Activated T-cell treated with anti-CD3 and anti-CD28 coated beads, Interleukin-2, amount 50 U/mL, for 48 hours (primary cell): ENCODE data around the gene IPO11.
"Not testable (repeated sequence)": the region's sequence is repeated elsewhere in the genome, so short reads cannot be mapped to it uniquely, and the experiment has no call there.

Experiments used
- DNase-seq, 2 experiments: peaks; one replicate each; pipeline ENCODE4 v3.0.0-alpha.2; 2020

Gene IPO11

GRCh38 chr5:62450259-62450658 is 37.7 kb downstream of the IPO11 start:
- no peak for DNase-seq

GRCh38 chr5:62457071-62457470 is 44.5 kb downstream of the IPO11 start:
- no peak for DNase-seq

DNA sequence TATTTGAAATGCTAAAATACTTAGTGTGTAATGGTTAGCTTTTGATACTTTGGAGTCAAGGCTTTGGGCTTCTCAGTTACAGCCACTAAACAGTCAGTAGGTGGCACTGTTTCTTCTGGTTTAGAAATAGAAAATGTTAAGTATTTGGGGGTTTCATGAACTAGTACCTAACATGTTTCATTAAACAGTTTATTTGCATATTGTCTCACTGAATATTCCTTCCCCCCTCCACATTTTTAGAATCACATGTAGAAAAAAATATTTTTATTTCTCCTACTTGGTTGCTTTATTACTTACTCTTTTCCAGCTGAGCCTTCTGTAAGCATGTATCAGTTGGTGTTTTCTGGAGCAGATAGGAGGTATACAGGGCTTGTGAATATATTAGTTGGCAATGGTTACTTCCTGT is 48.0 kb downstream of the IPO11 start:
- no peak for DNase-seq

DNA sequence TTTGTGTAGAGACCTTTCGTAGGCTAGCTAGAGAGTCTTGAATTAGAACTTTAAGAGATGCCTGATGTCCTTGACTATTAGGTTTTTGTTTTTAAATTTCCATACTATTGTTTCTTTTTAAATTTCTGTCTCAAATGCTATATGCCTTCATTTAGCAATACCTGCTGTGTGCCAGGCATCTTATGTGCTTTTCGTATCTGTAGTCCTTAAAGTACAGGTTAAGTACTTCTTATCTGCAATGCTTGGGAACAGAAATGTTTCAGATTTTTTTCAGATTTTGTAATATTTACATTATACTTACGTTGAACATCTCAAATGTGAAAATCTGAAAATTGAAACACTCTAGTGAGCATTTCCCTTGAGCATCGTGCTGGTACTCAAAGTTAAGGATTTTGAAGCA is 49.0 kb downstream of the IPO11 start:
- no peak for DNase-seq

GRCh38 chr5:62465985-62466925 is 53.7 kb downstream of the IPO11 start:
- DNase-seq = no peak

DNA sequence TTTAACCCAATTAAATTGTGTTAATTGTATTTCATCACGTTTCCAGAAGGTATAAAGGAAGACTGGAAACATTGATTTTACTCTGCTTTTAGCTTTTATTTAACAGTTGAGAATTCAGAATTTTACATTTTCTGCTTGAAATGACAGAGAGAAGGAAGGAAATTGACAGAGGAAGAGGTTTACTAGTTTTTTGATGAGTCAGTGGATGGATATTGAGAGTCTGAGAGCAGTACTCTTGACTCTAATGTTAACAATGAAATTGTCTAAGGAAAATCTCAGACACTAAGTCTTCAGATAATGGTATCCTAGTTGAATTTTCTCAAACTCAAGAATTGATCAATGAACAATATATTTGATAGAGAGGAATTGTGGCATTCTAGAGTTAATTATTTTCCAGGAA is 60.6 kb downstream of the IPO11 start:
- no peak for DNase-seq

DNA sequence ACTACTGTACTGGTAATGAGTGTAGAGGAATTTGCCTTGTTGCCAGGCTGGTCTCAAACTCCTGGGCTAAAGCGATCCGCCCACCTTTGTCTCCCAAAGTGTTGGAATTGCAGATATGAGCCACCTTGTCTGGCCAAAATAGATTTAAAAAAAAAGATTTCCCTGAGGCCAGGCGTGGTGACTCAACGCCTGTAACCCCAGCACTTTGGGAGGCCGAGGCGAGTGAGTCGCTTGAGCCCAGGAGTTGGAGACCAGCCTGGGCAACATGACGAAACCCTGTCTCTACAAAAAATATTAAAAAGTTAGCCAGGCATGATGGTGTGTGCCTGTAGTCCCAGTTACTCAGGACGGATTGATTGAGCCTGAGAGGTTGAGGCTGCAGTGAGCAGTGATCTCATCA is 62.5 kb downstream of the IPO11 start:
- no peak for DNase-seq

- DNase-seq = no peak
These were observed 65.2 kb downstream of the IPO11 start for GRCh38 chr5:62477801-62478200.

- DNase-seq = no peak
These were observed 71.0 kb downstream of the IPO11 start for GRCh38 chr5:62483556-62483955.

DNA sequence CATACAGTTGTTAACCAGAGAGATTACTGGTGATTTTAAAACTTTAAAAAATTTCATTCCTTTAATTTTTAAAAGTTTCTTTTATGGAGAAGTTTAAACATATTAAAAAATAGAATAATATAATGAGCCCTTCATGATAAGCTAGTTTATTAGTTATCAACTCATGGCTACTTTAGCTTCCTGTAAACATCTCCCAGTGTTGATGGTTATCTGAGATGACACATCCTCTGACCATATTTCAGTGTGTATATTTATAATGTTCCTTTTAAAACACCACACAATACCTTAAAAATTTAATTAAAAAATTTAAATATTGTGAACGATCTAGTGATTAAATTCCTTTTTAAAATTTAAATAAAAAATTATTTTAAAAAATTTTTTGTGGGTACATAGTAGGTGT is 74.1 kb downstream of the IPO11 start:
- no peak for DNase-seq

DNA sequence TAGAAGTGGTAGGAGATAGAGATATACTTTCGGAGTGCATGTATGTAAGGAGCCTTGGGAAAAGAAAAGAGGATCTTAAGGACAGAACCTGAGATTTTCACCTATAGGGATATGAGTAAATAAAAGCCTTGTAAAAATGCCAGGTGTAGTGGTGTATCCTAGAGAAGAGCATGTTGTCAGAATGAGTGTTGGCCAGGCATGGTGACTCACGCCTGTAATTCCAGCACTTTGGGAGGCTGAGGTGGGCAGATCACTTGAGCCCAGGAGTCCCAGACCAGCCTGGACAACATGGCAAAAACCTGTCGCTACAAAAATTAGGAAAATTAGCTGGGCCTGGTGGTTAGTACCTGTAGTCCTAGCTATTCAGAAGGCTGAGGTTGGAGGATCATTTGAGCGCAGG is 76.0 kb downstream of the IPO11 start:
- DNase-seq = no peak

DNA sequence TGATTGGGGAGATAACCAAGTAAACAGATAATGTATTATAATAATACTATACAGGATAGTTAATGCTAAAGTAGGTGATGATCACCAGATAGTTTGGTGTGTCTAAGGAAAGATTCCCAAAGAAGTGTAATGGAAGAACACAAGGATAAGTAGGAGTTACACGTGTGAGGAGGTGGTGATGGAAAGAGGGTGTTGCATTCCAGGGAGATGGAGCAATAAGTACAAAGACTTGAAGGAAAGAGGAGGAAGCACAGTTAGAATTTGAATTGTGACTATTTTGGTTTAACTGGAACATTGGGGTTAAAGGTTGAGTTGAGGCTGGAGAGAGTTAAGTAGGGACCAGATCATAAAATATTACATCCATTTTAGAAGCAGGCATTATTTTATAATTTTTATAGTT is 76.9 kb downstream of the IPO11 start:
- DNase-seq = no peak

DNA sequence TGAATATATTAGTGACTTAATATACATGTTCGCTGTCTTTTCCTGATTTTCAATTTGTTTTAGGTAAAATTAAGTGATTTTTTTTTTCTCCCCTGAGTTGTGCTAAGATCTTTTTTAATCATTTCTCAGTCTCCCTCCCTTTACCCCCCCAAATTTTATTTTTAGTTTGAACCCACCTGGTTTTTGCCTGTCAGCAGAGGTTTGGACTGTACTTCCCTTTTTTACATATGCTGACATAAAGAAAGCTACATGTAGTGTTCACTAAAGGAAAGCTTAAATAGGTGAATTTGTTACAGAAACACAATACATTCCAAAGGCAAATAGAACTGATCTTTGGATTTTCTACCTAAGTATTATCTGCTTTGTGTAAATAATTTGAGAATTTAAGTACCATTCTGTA is 82.2 kb downstream of the IPO11 start:
- DNase-seq = no peak

GRCh38 chr5:62496876-62497275 is 84.3 kb downstream of the IPO11 start:
- no peak for DNase-seq

- DNase-seq = no peak
These were observed 86.4 kb downstream of the IPO11 start for GRCh38 chr5:62498961-62499360.

DNA sequence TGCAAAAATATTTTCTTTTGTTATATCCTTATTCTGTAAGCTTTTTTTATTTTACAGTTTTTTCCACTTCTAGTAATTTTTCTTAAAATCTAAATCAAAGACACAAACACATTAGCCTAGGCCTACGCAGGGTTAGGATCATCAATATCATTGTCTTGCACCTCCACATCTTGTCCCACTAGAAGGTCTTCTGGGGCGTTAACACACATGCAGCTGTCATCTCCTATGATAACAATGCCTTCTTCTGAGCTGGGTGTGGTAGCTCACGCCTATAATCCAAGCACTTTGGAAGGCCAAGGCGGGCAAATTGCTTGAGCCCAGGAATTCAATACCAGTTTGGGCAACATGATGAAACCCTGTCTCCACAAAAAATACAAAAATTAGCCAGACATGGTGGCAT is 87.2 kb downstream of the IPO11 start:
- no peak for DNase-seq

DNA sequence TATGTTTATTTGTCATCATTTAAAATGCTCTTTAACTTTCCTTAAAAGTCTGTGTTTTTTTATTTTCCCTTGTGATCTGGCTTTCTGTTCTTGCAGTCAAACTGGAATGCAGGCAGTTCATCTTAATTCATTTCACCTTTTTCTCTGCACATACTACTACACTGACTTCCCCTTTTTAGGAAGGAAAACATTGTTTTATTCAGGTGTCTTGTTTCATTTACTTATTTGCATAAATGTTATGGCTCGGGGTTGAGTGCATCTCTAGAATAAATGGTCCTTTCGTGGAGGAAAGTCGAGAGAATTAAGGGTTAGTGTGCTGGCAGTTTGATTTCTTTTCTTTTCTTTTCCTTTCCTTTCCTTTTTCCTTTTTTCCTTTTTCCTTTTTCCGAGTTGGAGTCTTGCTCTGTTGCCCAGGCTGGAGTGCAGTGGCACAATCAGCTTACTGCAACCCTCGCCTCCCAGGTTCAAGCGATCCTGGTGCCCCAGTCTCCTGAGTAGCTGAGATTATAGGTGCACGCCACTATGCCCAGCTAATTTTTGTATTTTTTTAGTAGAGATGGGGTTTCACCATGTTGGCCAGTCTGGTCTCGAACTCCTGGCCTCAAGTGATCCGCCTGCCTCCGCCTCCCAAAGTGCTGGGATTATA is 90.0 kb downstream of the IPO11 start:
- no peak for DNase-seq

- DNase-seq = no peak
These were observed 91.6 kb downstream of the IPO11 start for GRCh38 chr5:62504129-62504528.

GRCh38 chr5:62506659-62507460 is 94.3 kb downstream of the IPO11 start:
- DNase-seq = no peak

GRCh38 chr5:62508760-62509159 is 96.2 kb downstream of the IPO11 start:
- DNase-seq = not testable (repeated sequence)

GRCh38 chr5:62509806-62510205 is 97.2 kb downstream of the IPO11 start:
- no peak for DNase-seq

- DNase-seq = not testable (repeated sequence)
These were observed 100.5 kb downstream of the IPO11 start for GRCh38 chr5:62513085-62513484.

GRCh38 chr5:62514510-62515119 is 102.1 kb downstream of the IPO11 start:
- no peak for DNase-seq
